Measurements from ENCODE around the gene RPS25.

GRCh38 chr11:119024430-119025098 is 6.4 kb upstream of the RPS25 start:
- TF ChIP-seq CTCF (IDR thresholded peaks at IDR 0.05; ENCODE audit: low read depth, low read length, poor library complexity, severe bottlenecking) (no peak), EZH2phosphoT487 (IDR thresholded peaks at IDR 0.05; ENCODE audit: borderline replicate concordance, low read length) (no peak)

Data from DOHH2 (cell line).